Measurements from ENCODE around the gene ABLIM3. TPM values are rescaled to one million over a fixed set of nuclear protein-coding genes. Genes with fewer than 3 reads are reported as not detected.

Gene ABLIM3
- total RNA-seq, 1 donor from 2014 or later: 3.7 TPM

- DNase-seq (ENCODE audit: low read depth) (no peak), FAIRE-seq (no peak)
- Histone ChIP-seq H3K36me3 (ENCODE audit: control insufficient read depth, insufficient read depth, low read length) (peaks cover 2% of the 10 kb centered on the region), H3K4me3 (ENCODE audit: low read depth, low read length) (no peak overlapping the region), H3K27me3 (ENCODE audit: control insufficient read depth, insufficient read depth, low read length) (no peaks in the 10 kb centered on the region)
- TF ChIP-seq CTCF (IDR thresholded peaks at IDR 0.05; ENCODE audit: insufficient read depth, low read length, severe bottlenecking): no peak
These were observed 156.2 kb downstream of the ABLIM3 start for GRCh38 chr5:149297340-149298025.

GRCh38 chr5:149298163-149298562, 156.9 kb downstream of the ABLIM3 start:
- TF ChIP-seq CTCF (IDR thresholded peaks at IDR 0.05; ENCODE audit: insufficient read depth, low read length, severe bottlenecking): no peak
- FAIRE-seq: no peak
- Histone ChIP-seq H3K36me3 (ENCODE audit: control insufficient read depth, insufficient read depth, low read length) (peaks cover 4% of the 10 kb centered on the region), H3K4me3 (ENCODE audit: low read depth, low read length) (no peak overlapping the region), H3K27me3 (ENCODE audit: control insufficient read depth, insufficient read depth, low read length) (no peaks in the 10 kb centered on the region)
- no peak for DNase-seq (ENCODE audit: low read depth)

- DNase-seq (ENCODE audit: low read depth) (no peak), FAIRE-seq (no peak)
- H3K36me3 ChIP-seq (ENCODE audit: control insufficient read depth, insufficient read depth, low read length): peaks cover 4% of the 10 kb centered on the region
- H3K4me3 ChIP-seq (ENCODE audit: low read depth, low read length): no peak overlapping the region
- no peak for TF ChIP-seq CTCF (IDR thresholded peaks at IDR 0.05; ENCODE audit: insufficient read depth, low read length, severe bottlenecking)
- no peaks in the 10 kb centered on the region for H3K27me3 ChIP-seq (ENCODE audit: control insufficient read depth, insufficient read depth, low read length)
These were observed 157.6 kb downstream of the ABLIM3 start for GRCh38 chr5:149298842-149299404.

- peaks cover 4% of the 10 kb centered on the region for H3K36me3 ChIP-seq (ENCODE audit: control insufficient read depth, insufficient read depth, low read length)
- FAIRE-seq (no peak), DNase-seq (ENCODE audit: low read depth) (no peak)
These were observed 158.3 kb downstream of the ABLIM3 start for GRCh38 chr5:149299451-149300054.

GRCh38 chr5:149300441-149300840, 159.1 kb downstream of the ABLIM3 start:
- FAIRE-seq: no peak
- TF ChIP-seq CTCF (IDR thresholded peaks at IDR 0.05; ENCODE audit: insufficient read depth, low read length, severe bottlenecking): no peak
- H3K36me3 ChIP-seq (ENCODE audit: control insufficient read depth, insufficient read depth, low read length): peaks cover 4% of the 10 kb centered on the region
- H3K27me3 ChIP-seq (ENCODE audit: control insufficient read depth, insufficient read depth, low read length): no peaks in the 10 kb centered on the region
- DNase-seq (ENCODE audit: low read depth): no peak
- no peak overlapping the region for H3K4me3 ChIP-seq (ENCODE audit: low read depth, low read length)

More at GRCh38 chr5:149299451-149300054, 158.3 kb downstream of the ABLIM3 start:
- Histone ChIP-seq H3K4me3 (ENCODE audit: low read depth, low read length) (no peak overlapping the region), H3K27me3 (ENCODE audit: control insufficient read depth, insufficient read depth, low read length) (no peaks in the 10 kb centered on the region)
- no peak for TF ChIP-seq CTCF (IDR thresholded peaks at IDR 0.05; ENCODE audit: insufficient read depth, low read length, severe bottlenecking)
